SK-N-DZ (cell line): ENCODE data around the gene HK2.
A peak's percentile ranks its signal among the peaks of the same experiment; 100 is the strongest.
"Not testable (repeated sequence)": the region's sequence is repeated elsewhere in the genome, so short reads cannot be mapped to it uniquely, and the experiment has no call there.

Source experiments
- DNase-seq: peaks from one replicate; pipeline ENCODE4 v3.0.0-alpha.2; 2015; ENCODE audit warnings: low spot score

Gene HK2

DNA sequence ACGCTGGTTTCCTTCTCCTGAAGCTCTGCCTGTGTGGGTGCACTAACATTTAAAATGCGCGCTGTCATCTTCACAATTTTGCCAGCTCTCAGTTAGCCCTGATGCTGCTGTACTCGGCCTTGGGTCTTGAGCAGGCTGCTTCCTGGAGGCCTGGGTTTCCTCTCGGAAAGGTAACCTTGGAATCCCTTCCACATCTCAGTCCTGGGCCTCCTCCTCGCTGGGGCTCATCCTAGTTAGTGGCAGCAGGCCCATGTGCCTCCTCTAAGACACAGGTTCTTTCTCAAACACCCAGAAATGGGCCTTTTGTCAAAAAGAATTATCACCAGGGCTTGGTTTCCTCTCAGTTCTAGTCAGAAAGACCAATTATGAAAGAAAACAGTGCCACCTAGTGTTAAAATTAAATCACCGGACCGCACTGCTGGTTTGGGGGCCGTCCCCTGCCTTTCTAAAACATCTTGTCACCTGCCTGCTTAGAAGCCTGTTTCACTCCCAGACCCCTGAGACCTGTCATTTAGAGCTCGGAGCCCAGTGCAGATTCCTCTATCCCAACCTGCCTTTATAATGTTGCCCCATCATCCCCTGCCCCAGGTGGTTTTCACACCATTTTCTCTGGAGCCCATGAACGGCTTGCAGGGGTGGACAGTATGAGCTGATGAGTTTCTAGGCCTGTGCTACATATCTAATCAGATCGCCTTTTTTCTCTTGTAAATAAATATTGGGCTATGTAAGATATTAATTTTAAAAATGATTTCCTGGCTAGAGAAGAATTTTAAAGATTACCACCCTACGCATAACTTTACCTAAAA lies 42.4 kb downstream of the HK2 start:
- DNase-seq = peak; percentile 44

DNA sequence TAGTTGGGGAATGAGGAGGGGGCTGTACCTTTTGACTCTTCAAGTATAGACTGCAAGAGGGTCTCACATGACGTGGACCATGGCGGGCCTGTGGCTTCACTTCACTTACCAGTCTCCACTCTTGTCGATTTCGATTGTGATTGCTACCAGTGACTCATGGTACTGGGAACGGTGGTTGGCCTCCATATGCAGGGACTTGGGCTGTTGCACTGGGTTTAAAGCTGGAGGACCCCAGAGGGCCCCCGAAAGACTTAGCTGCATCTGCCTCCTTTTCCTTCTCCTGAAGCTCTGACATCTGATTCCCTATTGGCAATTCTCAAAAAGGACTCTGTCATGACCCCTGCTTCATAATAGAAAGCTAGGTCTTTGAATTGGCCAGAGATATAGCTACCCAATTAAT lies 43.4 kb downstream of the HK2 start:
- DNase-seq = no peak

DNA sequence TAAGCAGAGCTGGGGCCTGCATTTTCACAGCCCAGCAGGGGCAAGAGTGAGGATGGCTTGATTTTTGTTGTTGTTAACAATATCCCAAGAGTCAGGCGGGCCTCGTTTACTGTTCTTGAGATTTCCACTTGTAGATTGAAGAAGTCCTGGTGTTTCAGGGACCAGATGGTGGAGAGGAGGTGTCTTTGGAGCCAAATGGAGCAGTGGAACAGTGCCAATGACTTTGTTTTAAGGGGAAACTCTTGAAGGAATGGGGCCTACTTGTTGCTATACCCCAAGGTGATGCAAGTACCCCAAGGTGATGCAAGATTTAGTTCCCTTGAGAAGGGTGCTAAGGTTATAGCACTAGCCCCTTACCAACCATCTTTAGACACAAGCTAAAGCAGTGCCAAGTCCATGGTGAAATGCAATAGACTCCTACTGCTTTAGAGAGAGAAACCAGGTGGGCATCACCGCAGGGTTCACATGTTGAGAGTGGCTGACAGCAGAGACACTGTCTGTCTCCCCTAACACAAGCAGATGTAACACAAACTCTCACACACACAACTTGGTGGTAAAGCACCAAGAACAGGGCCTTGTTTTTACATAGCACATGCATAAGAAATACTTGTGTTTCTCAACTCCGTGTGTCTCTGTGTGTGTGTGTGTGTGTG lies 44.0 kb downstream of the HK2 start:
- no peak for DNase-seq

DNA sequence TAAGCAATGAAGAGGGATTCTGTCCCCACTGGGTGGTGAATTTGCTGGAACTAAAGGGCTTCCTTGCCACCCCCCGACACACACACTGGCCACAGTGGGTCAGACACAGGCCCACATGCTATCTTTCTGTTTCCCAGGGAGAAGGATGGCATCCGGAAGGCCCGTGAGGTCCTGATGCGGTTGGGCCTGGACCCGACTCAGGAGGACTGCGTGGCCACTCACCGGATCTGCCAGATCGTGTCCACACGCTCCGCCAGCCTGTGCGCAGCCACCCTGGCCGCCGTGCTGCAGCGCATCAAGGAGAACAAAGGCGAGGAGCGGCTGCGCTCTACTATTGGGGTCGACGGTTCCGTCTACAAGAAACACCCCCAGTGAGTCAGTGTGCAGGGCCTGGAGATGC lies 44.6 kb downstream of the HK2 start:
- DNase-seq = no peak

DNA sequence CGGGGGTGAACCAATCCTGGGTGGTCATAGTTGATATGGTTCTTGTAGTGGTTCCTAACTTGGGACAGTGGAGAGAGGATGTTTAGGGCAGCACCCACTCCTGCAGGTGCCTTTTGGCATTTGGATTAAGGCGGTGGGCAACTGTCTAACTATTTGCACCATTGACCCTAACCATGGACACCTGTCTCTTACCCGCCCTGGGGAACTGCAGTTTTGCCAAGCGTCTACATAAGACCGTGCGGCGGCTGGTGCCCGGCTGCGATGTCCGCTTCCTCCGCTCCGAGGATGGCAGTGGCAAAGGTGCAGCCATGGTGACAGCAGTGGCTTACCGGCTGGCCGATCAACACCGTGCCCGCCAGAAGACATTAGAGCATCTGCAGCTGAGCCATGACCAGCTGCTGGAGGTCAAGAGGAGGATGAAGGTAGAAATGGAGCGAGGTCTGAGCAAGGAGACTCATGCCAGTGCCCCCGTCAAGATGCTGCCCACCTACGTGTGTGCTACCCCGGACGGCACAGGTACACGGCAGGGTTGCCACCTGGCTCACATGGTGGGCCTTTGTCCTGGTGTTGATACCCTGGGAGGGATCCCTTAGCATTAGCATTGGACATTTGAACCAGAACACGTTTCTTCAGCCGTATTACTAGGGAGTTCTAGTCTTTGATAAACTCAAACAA lies 46.3 kb downstream of the HK2 start:
- no peak for DNase-seq

DNA sequence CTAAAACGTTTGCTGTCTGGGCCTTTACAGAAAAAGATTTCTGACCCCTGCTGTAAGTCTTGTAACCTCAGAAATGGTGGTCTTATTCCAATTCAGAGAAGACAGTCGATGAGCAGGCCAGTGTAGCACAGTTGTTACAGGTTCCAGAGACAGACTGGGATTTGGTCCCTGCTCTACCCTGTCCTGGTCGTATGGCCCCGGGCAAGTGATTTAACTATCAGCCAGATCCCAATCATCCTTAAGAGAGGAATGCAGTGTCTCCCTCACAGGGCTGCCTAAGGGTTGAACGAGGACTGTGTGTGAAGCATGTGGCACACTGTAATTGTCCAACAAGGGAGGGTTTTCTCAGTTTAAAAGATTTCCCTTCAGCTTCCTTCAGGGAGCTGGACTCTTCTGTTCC lies 47.2 kb downstream of the HK2 start:
- DNase-seq = no peak

DNA sequence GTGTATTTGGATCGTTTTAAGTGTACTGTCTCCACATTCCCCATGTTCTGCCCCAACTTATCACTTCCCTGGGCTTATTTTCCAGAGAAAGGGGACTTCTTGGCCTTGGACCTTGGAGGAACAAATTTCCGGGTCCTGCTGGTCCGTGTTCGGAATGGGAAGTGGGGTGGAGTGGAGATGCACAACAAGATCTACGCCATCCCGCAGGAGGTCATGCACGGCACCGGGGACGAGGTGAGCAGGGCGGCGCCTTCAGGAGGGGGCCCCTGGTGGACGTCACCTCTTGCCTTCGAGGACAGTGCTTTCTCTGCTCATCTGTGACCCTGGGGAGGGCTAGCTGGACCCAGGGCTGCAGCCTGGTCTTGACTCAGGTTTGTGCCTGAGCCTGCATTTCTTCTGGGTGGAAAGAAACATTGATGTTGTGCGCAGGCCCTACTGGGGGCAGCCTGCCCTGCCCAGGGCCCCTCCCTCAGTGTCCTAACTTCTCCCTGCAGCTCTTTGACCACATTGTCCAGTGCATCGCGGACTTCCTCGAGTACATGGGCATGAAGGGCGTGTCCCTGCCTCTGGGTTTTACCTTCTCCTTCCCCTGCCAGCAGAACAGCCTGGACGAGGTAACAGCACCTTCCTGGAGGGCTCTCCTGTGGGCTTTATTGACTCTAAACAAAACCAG lies 47.8 kb downstream of the HK2 start:
- DNase-seq = no peak

DNA sequence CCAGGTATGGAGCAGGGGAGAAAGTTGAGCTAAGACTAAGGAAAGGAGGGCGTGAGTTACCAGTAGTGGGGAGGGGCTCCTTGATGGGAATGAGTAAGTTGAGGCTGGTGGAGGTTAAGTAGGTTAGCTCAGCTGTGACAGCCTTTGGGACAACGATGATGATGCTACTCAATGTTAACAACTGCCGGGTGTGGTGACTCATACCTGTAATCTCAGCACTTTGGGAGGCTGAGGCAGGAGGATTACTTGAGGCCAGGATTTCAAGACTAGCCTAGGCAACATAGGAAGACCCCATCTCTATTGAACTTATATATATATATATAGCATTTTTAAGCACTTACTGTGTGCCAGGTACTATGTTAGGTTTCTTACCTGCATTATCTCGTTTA lies 48.4 kb downstream of the HK2 start:
- no peak for DNase-seq

DNA sequence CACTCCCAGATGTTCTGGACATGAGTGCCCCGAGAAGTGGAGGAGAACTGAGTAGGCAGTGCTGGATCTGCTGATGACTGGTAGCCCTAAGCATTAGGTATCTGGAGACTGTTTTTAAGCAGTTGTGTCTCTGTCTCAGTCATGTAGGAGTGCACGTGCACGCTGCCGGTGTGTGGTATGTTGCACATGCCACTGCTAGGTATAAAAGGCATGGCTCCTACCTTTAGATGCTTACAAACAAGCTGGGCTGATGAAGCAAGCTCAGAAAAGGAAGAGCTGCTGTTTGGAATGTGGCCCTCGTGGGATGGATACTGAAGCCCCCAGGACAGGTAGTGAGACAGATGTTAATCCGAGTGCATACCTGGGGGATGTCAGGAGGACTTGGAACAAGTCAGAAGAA lies 49.1 kb downstream of the HK2 start:
- DNase-seq = no peak

DNA sequence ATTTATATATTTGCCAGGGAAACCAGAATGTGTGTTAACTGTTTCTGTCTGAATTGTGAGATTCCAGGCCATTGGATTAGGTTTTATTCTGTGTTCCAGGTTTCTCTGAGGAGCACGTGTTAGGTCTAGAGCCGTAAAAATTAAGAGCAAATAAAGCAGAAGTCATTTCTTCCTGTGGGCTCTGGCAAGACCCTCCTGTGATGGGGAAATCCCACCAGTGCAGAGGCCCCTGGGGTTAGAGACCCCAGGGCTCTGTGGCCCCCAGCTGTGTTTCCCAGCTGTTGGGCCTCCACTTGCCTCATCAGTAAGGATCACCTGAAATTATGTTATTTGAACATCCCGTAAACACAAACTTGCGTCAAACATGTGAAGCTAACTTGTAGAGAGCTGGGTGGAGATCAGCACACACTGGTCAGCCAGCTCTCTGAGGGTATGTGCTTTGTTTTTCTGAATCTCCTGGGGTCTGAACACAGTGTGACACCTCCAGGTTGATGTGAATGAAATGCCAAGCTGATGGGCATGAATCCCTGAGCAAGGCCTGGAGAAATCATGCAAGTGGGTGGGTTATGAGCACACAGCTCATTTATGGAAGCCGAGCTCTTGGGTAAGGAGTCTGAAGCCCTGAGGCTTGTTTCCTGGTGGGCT lies 50.3 kb downstream of the HK2 start:
- no peak for DNase-seq

DNA sequence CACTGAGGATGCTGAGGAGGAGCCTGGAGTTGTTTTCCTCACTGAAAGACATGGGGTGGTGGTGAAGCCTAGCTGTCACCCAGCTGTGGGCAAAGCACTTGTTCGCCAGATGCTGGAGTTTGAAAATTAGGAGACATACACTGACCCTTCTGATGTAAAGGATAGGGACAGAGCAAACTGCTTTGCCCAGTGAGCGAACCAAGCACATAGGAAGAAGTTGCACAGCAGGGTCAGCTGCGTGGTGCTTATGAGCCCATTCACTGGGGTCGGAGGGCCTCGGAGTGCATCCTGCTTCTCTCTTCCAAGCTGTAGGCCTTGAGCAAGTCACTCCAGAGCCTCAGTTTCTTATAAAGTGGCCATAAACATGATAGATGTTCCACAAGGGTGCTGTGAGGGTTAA lies 50.9 kb downstream of the HK2 start:
- DNase-seq = no peak

DNA sequence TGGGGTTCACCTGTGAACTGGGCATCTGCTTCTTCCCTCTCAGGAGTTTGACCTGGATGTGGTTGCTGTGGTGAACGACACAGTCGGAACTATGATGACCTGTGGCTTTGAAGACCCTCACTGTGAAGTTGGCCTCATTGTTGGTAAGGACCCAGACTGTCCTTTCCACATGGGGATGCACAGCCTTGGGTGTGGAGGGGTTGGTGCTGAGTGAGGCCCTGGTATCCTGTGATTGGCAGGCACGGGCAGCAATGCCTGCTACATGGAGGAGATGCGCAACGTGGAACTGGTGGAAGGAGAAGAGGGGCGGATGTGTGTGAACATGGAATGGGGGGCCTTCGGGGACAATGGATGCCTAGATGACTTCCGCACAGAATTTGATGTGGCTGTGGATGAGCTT lies 52.3 kb downstream of the HK2 start:
- DNase-seq = no peak

DNA sequence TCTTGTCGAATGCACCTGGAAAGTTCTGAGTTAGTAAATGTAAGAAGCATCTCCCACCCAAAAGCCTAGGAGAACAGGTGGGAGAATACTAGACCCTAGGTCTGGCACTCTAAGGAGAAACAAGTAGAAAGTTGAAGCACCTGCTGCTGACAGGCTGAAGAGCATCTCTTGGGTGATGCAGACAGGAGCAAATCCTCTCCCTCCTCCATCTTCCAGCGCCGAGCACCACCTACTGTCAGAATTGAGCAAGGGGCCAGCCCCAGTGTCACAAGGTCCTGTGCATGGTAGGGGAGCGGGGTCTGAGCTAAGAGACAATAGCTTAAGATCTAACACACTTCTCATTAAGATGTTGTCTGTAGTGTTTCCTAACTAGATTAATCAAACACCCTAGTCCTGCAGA lies 52.9 kb downstream of the HK2 start:
- DNase-seq = no peak

DNA sequence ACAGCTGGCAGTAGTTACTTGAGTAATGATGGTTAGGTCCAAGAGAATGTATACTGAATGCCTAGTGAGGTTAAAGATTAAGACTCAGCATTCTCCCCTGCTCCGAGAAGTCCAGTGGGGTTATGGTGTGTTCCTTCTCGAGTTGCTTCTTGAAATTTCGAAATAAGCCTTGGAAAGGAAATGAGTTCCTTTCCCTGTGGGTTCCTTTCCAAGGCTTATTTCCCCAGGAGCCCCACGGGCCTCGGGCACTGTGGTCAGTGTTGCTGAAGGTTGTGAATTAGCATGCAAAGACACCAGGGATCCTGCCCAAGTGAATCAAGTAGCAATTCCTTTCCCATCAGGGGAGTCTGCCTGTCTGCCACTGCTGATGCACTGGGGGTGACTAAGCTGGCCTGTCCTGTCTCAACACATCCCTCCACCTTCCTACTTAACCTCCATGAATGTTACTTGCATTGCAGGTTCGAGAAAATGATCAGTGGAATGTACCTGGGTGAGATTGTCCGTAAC lies 53.6 kb downstream of the HK2 start:
- DNase-seq = no peak

DNA sequence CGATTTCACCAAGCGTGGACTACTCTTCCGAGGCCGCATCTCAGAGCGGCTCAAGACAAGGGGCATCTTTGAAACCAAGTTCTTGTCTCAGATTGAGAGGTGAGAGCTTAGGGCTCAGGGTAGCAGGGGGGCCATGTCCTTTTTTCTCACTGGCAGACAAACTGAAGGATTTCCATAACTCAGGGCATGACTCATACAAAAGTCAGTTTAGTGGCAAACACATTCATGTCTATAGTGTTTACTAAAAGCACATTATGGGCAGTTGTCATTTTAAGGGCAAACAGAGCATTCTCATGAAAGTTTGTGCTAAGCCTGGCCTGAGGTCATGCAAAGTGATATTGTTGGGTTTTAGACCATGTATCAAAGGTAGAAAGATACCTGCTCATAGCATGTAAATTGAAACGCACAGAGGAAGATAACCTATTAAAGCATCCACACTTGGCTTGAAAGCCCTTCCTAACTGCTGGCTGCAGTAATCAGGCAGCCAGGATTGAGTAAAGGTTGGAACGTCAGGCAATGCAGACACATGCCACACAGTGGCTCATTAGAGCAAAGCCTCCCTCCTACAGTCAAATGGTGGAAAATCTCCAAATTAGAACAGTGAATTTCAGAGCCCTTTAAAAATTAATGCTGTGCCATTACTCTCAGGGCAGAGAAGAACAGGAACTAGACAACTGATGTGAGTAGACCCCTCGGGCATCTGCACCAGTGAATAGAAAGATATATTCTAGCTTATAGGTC lies 54.2 kb downstream of the HK2 start:
- no peak for DNase-seq

DNA sequence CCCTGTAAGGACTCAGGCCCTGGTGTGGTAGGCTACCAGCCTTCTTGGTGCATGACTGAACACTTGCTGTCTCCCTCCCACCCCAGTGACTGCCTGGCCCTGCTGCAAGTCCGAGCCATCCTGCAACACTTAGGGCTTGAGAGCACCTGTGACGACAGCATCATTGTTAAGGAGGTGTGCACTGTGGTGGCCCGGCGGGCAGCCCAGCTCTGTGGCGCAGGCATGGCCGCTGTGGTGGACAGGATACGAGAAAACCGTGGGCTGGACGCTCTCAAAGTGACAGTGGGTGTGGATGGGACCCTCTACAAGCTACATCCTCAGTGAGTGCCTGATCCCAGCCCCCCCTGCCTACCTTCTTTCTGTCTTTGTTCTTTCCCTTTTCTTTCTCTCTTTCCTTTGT lies 55.2 kb downstream of the HK2 start:
- DNase-seq = no peak

DNA sequence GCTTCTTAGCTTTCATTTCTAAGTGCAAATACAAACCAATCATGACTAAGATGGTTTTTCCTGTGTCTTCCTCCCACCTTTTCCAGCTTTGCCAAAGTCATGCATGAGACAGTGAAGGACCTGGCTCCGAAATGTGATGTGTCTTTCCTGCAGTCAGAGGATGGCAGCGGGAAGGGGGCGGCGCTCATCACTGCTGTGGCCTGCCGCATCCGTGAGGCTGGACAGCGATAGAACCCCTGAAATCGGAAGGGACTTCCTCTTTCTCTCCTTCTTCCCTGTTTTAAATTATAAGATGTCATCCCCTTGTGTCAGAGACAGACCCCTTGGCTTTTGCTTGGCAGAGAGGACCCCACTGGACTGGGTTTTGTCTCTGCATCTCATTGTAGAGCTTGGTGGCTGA lies 56.8 kb downstream of the HK2 start:
- DNase-seq = no peak

DNA sequence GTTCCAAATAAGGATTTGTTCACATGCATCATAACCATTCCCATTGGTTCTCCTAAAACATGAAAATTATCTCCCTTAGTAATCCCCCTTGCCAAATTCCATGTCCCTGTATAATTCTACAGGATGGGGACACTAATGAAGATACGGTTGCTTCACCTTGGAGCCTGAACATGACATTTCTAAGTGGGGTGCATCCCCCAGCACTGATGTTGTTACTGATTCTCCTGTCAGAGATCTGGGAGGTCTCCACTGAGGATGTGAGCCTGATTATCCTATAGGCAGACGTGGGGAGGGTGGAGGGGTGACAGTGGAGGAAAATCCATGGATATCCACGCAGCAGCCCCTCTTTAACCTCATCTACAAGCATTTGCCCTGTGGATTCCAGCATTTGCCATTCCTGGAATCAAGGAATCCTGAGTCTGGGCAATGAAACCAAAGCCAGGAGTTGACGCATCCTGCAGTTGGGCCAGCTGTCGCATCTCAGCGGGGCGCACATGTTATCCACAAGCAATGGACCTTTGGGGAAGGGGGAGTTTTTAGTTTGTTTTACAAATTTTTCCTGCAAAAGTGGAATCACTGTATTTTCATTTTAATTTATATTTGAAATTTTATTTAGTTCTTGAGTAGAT lies 57.3 kb downstream of the HK2 start:
- DNase-seq = no peak

DNA sequence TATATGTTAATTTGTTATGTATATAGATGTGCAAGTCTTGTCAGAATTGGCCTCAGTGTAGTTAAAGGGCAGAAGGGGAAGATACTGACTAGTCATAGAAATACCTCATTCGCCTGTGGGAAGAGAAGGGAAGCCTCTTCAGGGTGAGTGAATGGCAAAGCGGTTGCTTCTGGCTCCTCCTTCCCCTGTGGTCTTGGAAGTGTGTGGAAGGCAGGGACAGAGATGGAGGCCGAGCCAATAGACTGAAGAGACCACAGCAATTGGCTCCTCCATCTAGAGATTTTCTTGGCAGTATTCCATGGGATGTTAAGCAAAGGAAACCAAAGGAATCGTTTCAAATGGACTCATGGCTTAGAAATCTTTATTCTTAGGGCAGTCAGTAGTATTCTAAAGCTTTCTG lies 57.9 kb downstream of the HK2 start:
- DNase-seq = not testable (repeated sequence)

DNA sequence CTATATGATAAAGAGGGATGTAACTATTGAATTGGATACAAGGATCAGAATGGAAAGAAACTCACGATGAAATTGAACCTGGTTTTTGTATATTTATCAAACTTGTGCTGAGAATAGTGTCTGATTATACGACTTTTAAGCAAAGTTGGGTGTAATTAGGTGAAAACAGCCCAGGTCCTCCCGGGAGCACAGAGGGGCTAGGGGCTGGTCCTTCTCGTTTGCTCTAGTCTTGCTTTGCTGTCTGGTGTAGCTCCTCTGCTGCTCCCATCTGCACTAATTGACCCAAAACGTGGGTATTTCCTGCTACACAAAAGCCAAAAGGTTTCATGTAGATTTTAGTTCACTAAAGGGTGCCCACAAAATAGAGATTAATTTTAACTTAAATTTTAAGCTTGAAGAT lies 58.7 kb downstream of the HK2 start:
- DNase-seq = no peak

DNA sequence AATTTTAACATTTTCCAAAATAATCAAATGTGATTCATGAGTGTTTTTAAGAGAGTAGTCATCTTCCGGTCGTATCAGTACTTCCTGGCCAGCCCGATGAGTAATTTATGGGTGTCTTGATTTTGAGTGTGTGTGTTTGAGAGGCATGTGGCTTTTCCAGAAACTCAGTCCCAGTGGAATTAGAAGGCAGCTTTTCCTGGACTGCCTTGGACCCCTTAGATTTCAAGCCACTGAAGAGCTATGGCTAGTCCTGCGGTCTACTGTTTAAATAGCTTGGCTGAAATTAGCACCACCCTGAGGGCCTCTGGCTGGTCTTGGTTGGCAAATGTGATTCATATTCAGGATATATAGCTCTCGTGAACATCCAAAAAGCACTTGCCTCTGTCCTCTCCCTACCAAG lies 59.4 kb downstream of the HK2 start:
- no peak for DNase-seq
